HL-60/S4 treated with phorbol 12-myristate 13-acetate at 8.2 ng/mL for 4 days and 3 days (cell line): ENCODE results near the gene PRICKLE2.

Experiments
- in situ Hi-C: fragments of 300-500 bp; cut with MboI; formaldehyde crosslinking; loops from 2 replicates; pipeline ENCODE4 v1.15.0; 2022; ENCODE audit warnings: low sequenced_read_pairs

The PRICKLE2 gene

GRCh38 chr3:64161481-64161952, 63.7 kb downstream of the PRICKLE2 start:
- in situ Hi-C loops = no loop called here

GRCh38 chr3:64160000-64160695, 65.1 kb downstream of the PRICKLE2 start:
- in situ Hi-C loops = no loop called here

GRCh38 chr3:64158334-64158733, 66.9 kb downstream of the PRICKLE2 start:
- in situ Hi-C loops = no loop called here

GRCh38 chr3:64157150-64158035, 67.9 kb downstream of the PRICKLE2 start:
- in situ Hi-C loops = no loop called here

- in situ Hi-C loops = no loop called here
Measured at GRCh38 chr3:64155328-64155727, 69.9 kb downstream of the PRICKLE2 start.

DNA sequence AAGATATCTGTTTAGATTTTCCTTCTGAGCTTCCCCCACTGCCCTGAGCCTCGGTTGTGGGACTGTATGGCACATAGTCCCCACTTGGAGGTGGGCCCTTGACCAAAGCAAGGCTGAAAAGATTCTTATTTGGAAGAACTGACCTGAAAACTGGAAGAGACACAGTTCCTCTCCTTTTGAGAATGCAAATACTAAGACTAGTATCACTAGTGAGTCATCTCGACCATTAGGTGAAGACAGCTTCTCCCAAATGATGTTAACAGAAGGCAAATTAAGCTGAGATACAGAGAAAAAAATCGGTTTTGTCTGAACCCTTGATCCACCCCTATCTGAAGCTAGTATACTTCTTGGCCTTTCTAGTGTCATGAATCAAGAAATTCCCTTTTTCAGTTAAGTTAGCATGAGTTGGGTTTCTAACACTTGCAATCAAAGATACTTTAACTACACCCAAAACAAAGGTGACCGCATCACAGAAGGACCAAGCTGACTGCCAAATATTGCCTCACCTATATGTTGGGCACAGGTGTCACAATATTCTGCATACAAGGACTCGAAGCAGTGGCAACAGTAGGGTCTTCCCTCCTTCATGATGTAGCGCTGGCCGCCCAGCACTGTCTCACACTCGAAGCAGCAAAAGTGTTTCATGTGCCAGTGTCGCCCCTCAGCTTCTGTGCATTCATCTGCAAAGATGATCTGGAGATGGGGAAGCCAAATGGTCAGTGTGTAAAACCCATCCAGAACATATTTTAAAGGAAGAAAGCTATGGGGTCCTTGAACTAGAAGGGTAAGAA, 72.4 kb downstream of the PRICKLE2 start:
- in situ Hi-C loops = no loop called here

DNA sequence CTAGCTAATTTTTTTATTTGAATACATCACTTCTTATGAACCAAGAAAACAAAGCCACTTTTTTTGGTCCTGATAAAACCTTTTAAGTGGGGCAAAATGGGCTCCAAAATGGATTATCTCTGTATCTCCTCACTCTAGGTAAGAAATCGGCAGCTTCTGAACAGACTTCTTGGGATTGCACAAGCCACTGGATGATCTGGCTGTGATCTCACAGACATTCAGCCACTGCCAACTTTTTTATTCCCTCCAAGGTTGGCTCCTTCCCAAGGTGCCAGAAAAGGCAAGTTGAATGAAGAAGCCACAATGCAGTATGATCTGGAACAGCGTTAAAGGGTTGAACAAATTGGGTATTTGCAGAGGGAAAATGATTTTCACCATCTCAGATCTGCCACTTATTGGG, 73.2 kb downstream of the PRICKLE2 start:
- in situ Hi-C loops = no loop called here

DNA sequence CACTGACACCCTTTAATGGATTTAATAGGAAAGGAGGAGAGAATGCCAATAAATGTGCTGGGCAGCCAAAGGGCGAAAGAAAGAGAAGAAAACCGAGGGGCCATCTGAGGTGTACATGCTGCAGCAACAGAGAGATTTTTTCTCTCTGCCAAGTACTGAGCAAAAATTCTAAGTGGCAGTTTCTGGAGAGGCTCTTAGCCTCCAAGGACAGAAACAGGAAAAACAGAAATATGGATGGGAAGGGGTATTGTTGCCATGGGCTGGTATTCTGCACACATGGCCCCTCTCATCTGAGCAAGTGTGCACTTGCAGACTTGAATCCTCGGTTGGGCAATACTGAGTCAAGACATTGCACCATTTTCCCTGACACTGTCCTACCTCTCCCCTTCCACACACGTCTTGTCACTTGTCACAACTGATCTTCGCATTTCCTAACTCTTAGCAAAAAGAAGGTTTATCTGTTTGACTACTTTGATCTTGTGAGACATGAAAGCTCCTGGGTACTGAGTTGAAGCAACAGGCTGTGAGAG, 73.9 kb downstream of the PRICKLE2 start:
- in situ Hi-C loops = no loop called here

DNA sequence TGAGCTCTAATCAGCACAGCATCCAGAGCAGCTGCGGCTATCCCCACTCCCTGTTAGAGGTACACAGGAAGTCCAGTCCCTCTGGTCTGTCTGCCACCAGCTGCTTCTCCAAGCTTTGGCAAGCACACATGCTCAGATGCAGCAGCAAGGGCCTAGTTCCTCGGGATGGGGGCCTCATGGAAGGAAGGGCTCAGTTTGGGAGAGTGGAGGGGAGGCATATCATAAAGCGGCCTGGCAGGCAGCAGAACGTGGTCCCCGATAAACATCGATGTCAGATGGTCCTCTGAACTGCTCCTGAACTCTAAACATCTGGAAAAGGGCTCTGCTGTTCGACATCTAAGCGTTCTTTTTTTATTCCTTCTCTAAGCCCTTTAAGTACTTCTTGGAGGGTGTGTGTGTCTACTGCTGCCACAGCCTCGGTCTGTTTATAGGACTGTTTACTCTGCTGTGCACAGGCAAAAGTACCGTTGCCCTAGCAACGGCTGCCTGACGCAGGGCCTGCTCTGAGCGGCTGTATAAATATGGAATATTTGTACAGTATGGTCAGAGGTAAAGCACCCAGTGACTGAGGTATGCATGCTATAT, 74.6 kb downstream of the PRICKLE2 start:
- in situ Hi-C loops = no loop called here

- in situ Hi-C loops = no loop called here
Measured at GRCh38 chr3:64149886-64150285, 75.4 kb downstream of the PRICKLE2 start.

DNA sequence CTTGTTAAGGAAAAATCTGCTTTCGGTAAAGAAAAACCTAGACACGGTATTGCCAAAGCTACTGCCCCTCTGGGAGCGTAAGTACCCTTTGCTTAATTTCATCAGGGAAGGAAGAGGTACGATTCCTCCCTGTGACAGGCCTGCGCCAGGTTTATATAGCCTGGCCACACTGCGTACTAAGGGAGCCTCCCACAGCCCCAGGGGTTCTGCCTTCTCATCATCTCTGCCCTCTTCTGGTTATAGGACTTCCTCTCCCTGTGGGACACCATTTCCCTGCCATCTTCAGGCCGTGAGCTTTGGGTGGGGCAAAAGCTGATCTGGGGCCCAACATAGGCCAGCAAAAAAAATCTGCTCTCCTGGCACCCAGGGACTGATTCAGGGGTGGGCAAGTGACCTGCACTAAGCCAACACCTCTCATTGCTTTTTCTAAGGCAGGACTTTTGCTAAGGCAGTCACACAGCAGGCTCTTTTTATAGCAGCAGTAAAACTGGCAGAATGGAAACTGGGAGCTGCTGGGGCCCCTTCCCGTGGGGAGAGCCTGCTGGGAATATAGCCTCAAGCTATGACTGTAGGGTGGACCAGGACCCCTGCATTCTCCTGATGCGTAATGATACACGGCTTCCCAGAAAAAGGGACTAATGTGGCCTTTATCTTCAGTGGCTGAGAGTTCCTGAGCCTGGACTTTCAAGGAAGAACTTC, 76.2 kb downstream of the PRICKLE2 start:
- in situ Hi-C loops = no loop called here

- in situ Hi-C loops = no loop called here
Measured at GRCh38 chr3:64147211-64147610, 78.1 kb downstream of the PRICKLE2 start.

DNA sequence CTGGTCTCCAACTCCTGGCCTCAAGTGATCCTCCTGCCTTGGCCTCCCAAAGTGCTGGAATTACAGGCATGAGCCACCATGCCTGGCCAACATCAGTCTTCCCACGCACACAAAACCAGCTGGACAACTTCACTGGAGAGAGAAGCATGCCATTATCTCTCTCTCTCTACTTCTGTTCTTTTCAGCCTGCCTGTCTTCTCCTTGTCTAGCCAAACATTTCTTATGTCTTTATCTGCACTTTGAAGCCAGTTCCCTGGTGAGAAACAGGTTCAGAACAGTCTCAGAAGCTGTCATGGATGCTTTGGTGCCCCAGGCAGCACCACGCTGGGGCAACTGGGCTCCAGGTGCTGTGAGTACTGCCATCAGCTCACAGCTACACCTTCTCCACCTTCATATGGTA, 79.8 kb downstream of the PRICKLE2 start:
- in situ Hi-C loops = no loop called here

GRCh38 chr3:64144241-64144900, 80.9 kb downstream of the PRICKLE2 start:
- in situ Hi-C loops = no loop called here

GRCh38 chr3:64143409-64144130, 81.7 kb downstream of the PRICKLE2 start:
- in situ Hi-C loops = no loop called here

GRCh38 chr3:64141476-64141875, 83.8 kb downstream of the PRICKLE2 start:
- in situ Hi-C loops = no loop called here

GRCh38 chr3:64140651-64141050, 84.6 kb downstream of the PRICKLE2 start:
- in situ Hi-C loops = no loop called here

DNA sequence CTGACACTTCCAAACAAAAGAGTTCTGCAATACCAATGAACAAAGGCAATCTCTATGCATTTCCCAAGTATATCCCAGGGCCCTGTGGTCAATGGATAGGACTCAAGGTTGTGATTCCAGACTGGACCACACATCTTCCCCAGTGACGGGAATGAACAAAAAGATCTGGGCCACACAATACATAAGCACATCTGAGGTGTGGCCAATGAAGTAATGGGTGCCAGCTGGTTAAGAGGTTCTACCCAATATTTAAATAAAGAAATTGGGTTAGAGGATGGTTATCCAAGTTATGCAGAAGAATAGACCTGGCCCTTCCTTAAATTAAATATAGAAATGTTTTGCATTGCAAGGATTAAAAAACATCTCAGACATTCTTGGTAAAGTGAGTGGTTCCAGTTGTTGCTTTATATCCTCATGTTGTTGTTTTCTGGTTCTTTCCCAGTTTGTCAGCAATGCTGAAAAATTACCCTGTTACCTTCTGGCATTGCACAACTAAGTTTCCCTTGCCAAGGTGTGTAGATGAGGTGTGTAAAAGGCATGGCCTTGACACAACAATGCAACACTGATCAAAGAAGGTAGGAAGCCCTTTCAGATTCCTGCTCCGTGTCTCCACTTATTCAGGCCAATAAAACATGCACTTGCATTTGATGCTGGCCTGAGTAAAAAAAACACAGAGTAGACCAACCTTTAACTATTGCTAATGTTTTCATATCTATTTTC, 86.5 kb downstream of the PRICKLE2 start:
- in situ Hi-C loops = no loop called here
